Naive B cell (primary cell): ENCODE measurements around the gene RNU6-9. TPM values are rescaled to one million over a fixed set of nuclear protein-coding genes. Genes with fewer than 3 reads are reported as not detected.

Experiments used
- ATAC-seq, 2 donors: fragments of 150-1000 bp; cut with Tn5 transposase; 2 replicates each; pipeline ENCODE4 v1.10.0; 2021; ENCODE audit warnings: low read depth in 2 of 2, mild to moderate bottlenecking in 2 of 2, moderate library complexity in 2 of 2
- DNase-seq: peaks from one replicate; pipeline ENCODE4 v3.0.0; 2022
- H3K27ac Mint-ChIP-seq, 6 donors: one replicate each; pipeline ENCODE4 v1.8.0; 2020 to 2022; ENCODE audit warnings: mild to moderate bottlenecking in 6 of 6, mixed read lengths in 6 of 6, moderate library complexity in 5 of 6, inconsistent platforms in 2 of 6
- H3K27me3 Mint-ChIP-seq, 3 donors: one replicate each; pipeline ENCODE4 v1.8.0; 2021 to 2022; ENCODE audit warnings: mixed read lengths in 3 of 3, mild to moderate bottlenecking in 1 of 3
- H3K36me3 Mint-ChIP-seq, 2 donors: one replicate each; pipeline ENCODE4 v1.8.0; 2020 to 2022; ENCODE audit warnings: mixed read lengths in 2 of 2, inconsistent platforms in 1 of 2, mild to moderate bottlenecking in 1 of 2
- H3K4me1 Mint-ChIP-seq, 3 donors: one replicate each; pipeline ENCODE4 v1.8.0; 2020 to 2022; ENCODE audit warnings: mixed read lengths in 3 of 3, inconsistent platforms in 1 of 3, mild to moderate bottlenecking in 1 of 3, moderate library complexity in 1 of 3
- H3K4me3 Mint-ChIP-seq, 8 donors: one replicate each; pipeline ENCODE4 v1.8.0; 2020 to 2022; ENCODE audit warnings: mild to moderate bottlenecking in 8 of 8, mixed read lengths in 8 of 8, moderate library complexity in 8 of 8, inconsistent platforms in 2 of 8
- H3K9me3 Mint-ChIP-seq, 7 donors: one replicate each; pipeline ENCODE4 v1.8.0; 2020 to 2022; ENCODE audit warnings: mixed read lengths in 7 of 7, mild to moderate bottlenecking in 5 of 7, inconsistent platforms in 2 of 7, moderate library complexity in 1 of 7
- polyA plus RNA-seq, 6 donors: library from polyadenylated mRNA; unstranded; fragments of 300-500 nt; fragmentation: Illumina TruSeq; gene quantifications; one replicate each; pipeline ENCODE4 v1.2.3, GENCODE V29; 2021; ENCODE audit warnings: low read depth in 6 of 6

The RNU6-9 gene
- polyA plus RNA-seq, 6 donors from 2014 or later = not detected

- peaks cover 0 to 11% (median 4%) of the 10 kb centered on the region in 3 donors for H3K27me3 Mint-ChIP-seq
- ATAC-seq (peak; percentile 44 to 48), DNase-seq (peak; percentile 85)
- H3K36me3 Mint-ChIP-seq = peaks cover 0 to 6% of the 10 kb centered on the region in 2 donors
- H3K27ac Mint-ChIP-seq = peak within 1 kb of the TSS; percentile 89 to 100 (median 96)
- peaks cover 22 to 45% (median 33%) of the 10 kb centered on the region in 3 donors for H3K4me1 Mint-ChIP-seq
- H3K4me3 Mint-ChIP-seq = peak within 1 kb of the TSS; percentile 82 to 95 (median 88)
- H3K9me3 Mint-ChIP-seq = no peaks in the 10 kb centered on the region
Measured at GRCh38 chr19:913080-913748, 19.9 kb downstream of the RNU6-9 start, which contains the start of gene R3HDM4. TSS of gene R3HDM4 (minus strand) at chr19:913219. CDS start at chr19:913157, 62 bp downstream.

GRCh38 chr19:916645-917322, 23.5 kb downstream of the RNU6-9 start:
- Mint-ChIP-seq H3K4me1 (peaks cover 12 to 33% (median 30%) of the 10 kb centered on the region in 3 donors), H3K27me3 (peaks cover 0 to 11% (median 4%) of the 10 kb centered on the region in 3 donors), H3K4me3 (peak overlapping the region in 4 of 8 donors; percentile 47 to 77 (median 49)), H3K9me3 (no peaks in the 10 kb centered on the region), H3K36me3 (no peaks in the 10 kb centered on the region), H3K27ac (peak overlapping the region in 2 of 6 donors; percentile 82)
- DNase-seq (no peak), ATAC-seq (no peak)

- H3K36me3 Mint-ChIP-seq = no peaks in the 10 kb centered on the region
- peaks cover 16 to 36% (median 32%) of the 10 kb centered on the region in 3 donors for H3K4me1 Mint-ChIP-seq
- ATAC-seq (peak; percentile 65 to 68), DNase-seq (peak; percentile 84)
- H3K27ac Mint-ChIP-seq = peak within 1 kb of the TSS; percentile 82 to 93 (median 90)
- peaks cover 0 to 11% (median 4%) of the 10 kb centered on the region in 3 donors for H3K27me3 Mint-ChIP-seq
- H3K4me3 Mint-ChIP-seq = peak within 1 kb of the TSS; percentile 61 to 85 (median 76)
- no peaks in the 10 kb centered on the region for H3K9me3 Mint-ChIP-seq
Measured at GRCh38 chr19:917323-918151, 24.3 kb downstream of the RNU6-9 start, which contains the start of gene KISS1R. TSS of gene KISS1R (plus strand) at chr19:917333. CDS start at chr19:917503, 170 bp downstream.

- Mint-ChIP-seq H3K4me1 (peaks cover 16 to 36% (median 33%) of the 10 kb centered on the region in 3 donors), H3K27me3 (peaks cover 0 to 11% (median 4%) of the 10 kb centered on the region in 3 donors), H3K36me3 (no peaks in the 10 kb centered on the region), H3K9me3 (no peaks in the 10 kb centered on the region), H3K27ac (peak overlapping the region in 4 of 6 donors; percentile 42 to 93 (median 66)), H3K4me3 (peak overlapping the region in 7 of 8 donors; percentile 25 to 85 (median 77))
- no peak for ATAC-seq
- no peak for DNase-seq
Measured at GRCh38 chr19:918152-918437, 24.8 kb downstream of the RNU6-9 start.

- H3K27ac Mint-ChIP-seq = peak overlapping the region in 3 of 6 donors; percentile 56 to 91 (median 82)
- DNase-seq (no peak), ATAC-seq (no peak)
- H3K9me3 Mint-ChIP-seq = no peaks in the 10 kb centered on the region
- peaks cover 0 to 11% (median 4%) of the 10 kb centered on the region in 3 donors for H3K27me3 Mint-ChIP-seq
- no peaks in the 10 kb centered on the region for H3K36me3 Mint-ChIP-seq
- peaks cover 16 to 36% (median 34%) of the 10 kb centered on the region in 3 donors for H3K4me1 Mint-ChIP-seq
- H3K4me3 Mint-ChIP-seq = peak overlapping the region in 7 of 8 donors; percentile 47 to 77 (median 68)
Measured at GRCh38 chr19:918481-919198, 25.4 kb downstream of the RNU6-9 start.

- H3K9me3 Mint-ChIP-seq = no peaks in the 10 kb centered on the region
Measured at GRCh38 chr19:919199-920050, 26.1 kb downstream of the RNU6-9 start.

GRCh38 chr19:920051-920864, 27.0 kb downstream of the RNU6-9 start:
- Mint-ChIP-seq H3K4me3 (peak overlapping the region; percentile 71 to 88 (median 82)), H3K27ac (peak overlapping the region in 4 of 6 donors; percentile 38 to 93 (median 82))

More at GRCh38 chr19:919199-920050, 26.1 kb downstream of the RNU6-9 start:
- Mint-ChIP-seq H3K27me3 (peaks cover 0 to 11% (median 4%) of the 10 kb centered on the region in 3 donors), H3K27ac (peak overlapping the region in 4 of 6 donors; percentile 20 to 91 (median 38)), H3K4me3 (peak overlapping the region; percentile 51 to 88 (median 69)), H3K36me3 (no peaks in the 10 kb centered on the region), H3K4me1 (peaks cover 16 to 41% (median 33%) of the 10 kb centered on the region in 3 donors)
- DNase-seq (peak; percentile 63), ATAC-seq (peak; percentile 34 to 37)

GRCh38 chr19:924553-925086, 31.3 kb downstream of the RNU6-9 start:
- no peaks in the 10 kb centered on the region for H3K9me3 Mint-ChIP-seq
- H3K36me3 Mint-ChIP-seq = no peaks in the 10 kb centered on the region
- no peaks in the 10 kb centered on the region for H3K27me3 Mint-ChIP-seq
- peak overlapping the region; percentile 78 to 93 (median 88) for H3K4me3 Mint-ChIP-seq
- peaks cover 8 to 24% (median 21%) of the 10 kb centered on the region in 3 donors for H3K4me1 Mint-ChIP-seq
- DNase-seq (no peak), ATAC-seq (no peak)
- H3K27ac Mint-ChIP-seq = peak overlapping the region in 2 of 6 donors; percentile 65 to 87

More at GRCh38 chr19:920051-920864, 27.0 kb downstream of the RNU6-9 start:
- Mint-ChIP-seq H3K27me3 (peaks cover 0 to 5% (median 0%) of the 10 kb centered on the region in 3 donors), H3K9me3 (no peaks in the 10 kb centered on the region), H3K36me3 (no peaks in the 10 kb centered on the region), H3K4me1 (peaks cover 12 to 36% (median 30%) of the 10 kb centered on the region in 3 donors)
- DNase-seq = peak; percentile 71
- peak; percentile 36 for ATAC-seq

GRCh38 chr19:925087-925525, 31.8 kb downstream of the RNU6-9 start:
- Mint-ChIP-seq H3K9me3 (no peaks in the 10 kb centered on the region), H3K4me3 (peak overlapping the region; percentile 78 to 93 (median 88)), H3K4me1 (peaks cover 8 to 24% (median 21%) of the 10 kb centered on the region in 3 donors), H3K36me3 (no peaks in the 10 kb centered on the region), H3K27me3 (no peaks in the 10 kb centered on the region), H3K27ac (peak overlapping the region in 4 of 6 donors; percentile 65 to 95 (median 84))
- no peak for DNase-seq
- ATAC-seq = peak; percentile 55 to 59

GRCh38 chr19:925526-926322, 32.4 kb downstream of the RNU6-9 start, which contains the start of gene ARID3A:
TSS of gene ARID3A (plus strand) at chr19:926035. CDS start at chr19:929529, 3,494 bp downstream.
- Mint-ChIP-seq H3K4me3 (peak within 1 kb of the TSS; percentile 83 to 93 (median 90)), H3K27me3 (no peaks in the 10 kb centered on the region), H3K9me3 (no peaks in the 10 kb centered on the region), H3K4me1 (peaks cover 8 to 23% (median 20%) of the 10 kb centered on the region in 3 donors), H3K27ac (peak within 1 kb of the TSS; percentile 81 to 97 (median 93)), H3K36me3 (no peaks in the 10 kb centered on the region)
- ATAC-seq = peak; percentile 61 to 71
- peak; percentile 82 for DNase-seq
